RWPE1 (cell line): Measurements from ENCODE around the gene QDPR.

ENCODE experiments used
- CTCF ChIA-PET: fragments of 350-600 bp; sonication (Branson Sonifier 250); formaldehyde crosslinking; extraction: SDS; loops from one replicate; lab custom pipeline; 2021; lab: Yijun Ruan, JAX
- POLR2A ChIA-PET: fragments of 400-600 bp; formaldehyde crosslinking; extraction: SDS; loops from one replicate; lab custom pipeline; 2020; ENCODE audit warnings: antibody characterized with exemption; ENCODE audit not compliant: low non-redundant PET; lab: Yijun Ruan, JAX
- DNase-seq: peaks from one replicate; pipeline ENCODE4 v3.0.0; 2012; ENCODE audit warnings: low spot score
- H3K27ac ChIP-seq: fragments of 450-650 bp; 2 replicates; pipeline ENCODE4 v1.5.1; 2017
- TF ChIP-seq, protein P1 (sequence below): fragments of 450-650 bp; conservative IDR thresholded peaks from 2 replicates; pipeline ENCODE4 v1.5.1; 2017; ENCODE audit warnings: low read depth, mild to moderate bottlenecking

Gene QDPR

DNA sequence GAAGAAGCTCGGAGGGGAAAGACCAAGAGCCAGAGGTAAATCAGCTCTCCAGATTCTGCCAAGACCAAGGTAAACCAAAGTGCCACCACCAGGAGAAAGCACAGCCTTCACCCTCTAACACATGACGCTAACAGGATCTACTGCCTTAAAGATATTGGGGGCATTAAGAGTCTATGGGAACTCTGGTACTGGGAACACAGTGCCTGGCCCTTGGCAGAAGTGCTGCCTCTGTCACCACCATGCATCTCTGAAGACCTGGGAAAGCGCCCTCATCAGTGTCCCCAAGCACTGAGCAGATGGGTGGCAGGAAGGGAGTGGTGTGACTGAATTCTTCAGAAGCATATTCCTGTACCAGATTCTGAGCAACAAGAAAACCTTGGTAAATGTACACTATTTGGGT is 1.3 kb downstream of the QDPR start:
- CTCF ChIA-PET = interaction anchor here (0.6 kb wide), 1 partner anchor 186 kb away, joined by 4 read pairs; no protein-coding TSS in a partner anchor
- TF ChIP-seq, protein P1, sequence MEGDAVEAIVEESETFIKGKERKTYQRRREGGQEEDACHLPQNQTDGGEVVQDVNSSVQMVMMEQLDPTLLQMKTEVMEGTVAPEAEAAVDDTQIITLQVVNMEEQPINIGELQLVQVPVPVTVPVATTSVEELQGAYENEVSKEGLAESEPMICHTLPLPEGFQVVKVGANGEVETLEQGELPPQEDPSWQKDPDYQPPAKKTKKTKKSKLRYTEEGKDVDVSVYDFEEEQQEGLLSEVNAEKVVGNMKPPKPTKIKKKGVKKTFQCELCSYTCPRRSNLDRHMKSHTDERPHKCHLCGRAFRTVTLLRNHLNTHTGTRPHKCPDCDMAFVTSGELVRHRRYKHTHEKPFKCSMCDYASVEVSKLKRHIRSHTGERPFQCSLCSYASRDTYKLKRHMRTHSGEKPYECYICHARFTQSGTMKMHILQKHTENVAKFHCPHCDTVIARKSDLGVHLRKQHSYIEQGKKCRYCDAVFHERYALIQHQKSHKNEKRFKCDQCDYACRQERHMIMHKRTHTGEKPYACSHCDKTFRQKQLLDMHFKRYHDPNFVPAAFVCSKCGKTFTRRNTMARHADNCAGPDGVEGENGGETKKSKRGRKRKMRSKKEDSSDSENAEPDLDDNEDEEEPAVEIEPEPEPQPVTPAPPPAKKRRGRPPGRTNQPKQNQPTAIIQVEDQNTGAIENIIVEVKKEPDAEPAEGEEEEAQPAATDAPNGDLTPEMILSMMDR = no peak
- POLR2A ChIA-PET = no interaction called here
- H3K27ac ChIP-seq = peak overlapping the region; percentile 78
- DNase-seq = no peak

DNA sequence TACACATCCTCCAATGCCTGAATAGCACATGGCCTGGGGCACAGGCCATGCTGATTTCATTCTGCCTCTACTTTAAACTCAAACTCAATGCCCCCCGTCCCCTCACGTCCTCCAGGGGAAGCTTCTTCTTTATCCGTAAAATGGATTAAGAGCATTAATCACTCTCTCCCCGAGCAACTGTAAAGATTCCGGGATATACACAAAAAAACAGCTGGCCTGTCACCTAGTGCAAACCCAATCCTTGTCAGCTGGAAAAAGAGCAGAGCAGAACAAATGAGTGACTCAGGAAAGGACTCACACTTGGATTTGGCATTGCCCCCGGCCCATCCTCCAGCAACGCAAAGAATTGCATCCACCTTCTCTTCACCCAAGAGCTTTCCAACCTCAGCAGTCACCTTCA is 7.8 kb downstream of the QDPR start:
- no peak overlapping the region for H3K27ac ChIP-seq
- TF ChIP-seq, protein P1 = no peak
- no peak for DNase-seq
- ChIA-PET POLR2A (no interaction called here), CTCF (interaction anchor here (0.7 kb wide), 1 partner anchor 538 kb away, joined by 3 read pairs; no protein-coding TSS in a partner anchor)

DNA sequence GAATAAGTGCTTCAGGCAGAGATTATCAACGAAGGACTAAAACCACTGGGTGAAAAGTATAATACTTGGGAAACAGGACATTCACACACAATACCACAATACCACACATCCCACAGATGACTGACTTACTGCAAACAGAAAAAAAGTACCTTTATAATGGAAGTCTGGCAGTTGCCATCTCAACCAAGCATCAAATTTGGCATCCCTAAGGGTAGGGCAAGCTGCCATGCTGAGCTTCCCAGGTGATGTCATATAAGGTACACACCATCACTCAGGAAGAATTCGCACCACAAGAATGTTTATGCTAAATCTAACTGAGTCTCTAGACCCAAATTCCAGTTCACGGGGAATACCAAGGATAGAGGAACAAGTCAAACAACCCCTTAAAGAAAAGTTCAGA is 9.1 kb downstream of the QDPR start:
- TF ChIP-seq, protein P1 = no peak
- POLR2A ChIA-PET = no interaction called here
- DNase-seq = no peak
- CTCF ChIA-PET = no interaction called here
- no peak overlapping the region for H3K27ac ChIP-seq

DNA sequence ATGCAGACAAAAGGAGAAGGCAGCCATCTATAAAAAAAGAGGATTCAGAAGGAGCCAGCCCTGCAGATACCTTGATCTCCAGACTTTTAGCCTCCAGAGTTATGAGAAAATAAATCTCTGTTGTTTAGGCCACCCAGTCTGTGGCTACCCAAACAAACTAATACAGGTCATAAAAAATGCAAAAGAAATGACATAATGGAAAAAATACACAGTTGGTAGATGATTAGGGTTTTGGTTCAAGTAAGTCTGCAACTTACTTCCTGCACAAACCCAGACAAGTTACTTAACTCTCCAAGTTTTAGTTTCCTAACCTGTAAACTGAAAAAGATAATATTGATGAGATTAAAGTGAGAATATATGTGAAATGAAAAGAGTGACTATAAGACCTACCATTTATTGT is 11.3 kb downstream of the QDPR start:
- ChIA-PET CTCF (no interaction called here), POLR2A (no interaction called here)
- DNase-seq = no peak
- H3K27ac ChIP-seq = no peak overlapping the region
- TF ChIP-seq, protein P1 = no peak

DNA sequence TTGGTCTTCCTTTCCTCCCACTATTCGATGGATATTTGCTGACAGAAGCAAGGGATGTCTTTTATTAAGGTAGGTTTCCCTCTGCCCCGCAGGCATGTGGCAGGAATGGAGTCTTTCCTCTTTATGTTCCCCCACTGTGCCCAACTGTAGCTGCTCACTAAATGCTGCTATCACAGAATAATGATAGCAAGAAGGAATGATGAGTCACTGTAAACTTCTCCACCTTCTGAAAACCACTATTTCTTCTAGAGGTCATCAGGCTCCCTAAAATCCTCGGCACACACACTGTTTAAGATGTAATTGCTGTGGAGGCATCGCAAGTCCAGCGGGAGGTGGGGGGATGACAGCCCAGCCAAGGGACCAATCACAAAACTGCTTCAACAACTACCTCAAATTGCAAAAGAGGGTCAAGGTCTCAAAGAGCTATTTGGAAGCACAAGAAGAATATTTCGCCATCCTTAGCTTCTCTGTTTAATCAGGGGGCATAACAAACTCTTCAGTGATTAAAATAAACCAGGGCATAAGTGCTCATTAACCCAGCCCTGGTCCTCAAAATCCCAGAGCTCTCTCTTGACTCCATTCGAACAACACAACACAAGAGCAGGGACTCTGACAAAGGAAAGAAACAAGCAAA is 13.9 kb downstream of the QDPR start:
- no peak overlapping the region for H3K27ac ChIP-seq
- TF ChIP-seq, protein P1 = no peak
- POLR2A ChIA-PET = no interaction called here
- no peak for DNase-seq
- CTCF ChIA-PET = no interaction called here

DNA sequence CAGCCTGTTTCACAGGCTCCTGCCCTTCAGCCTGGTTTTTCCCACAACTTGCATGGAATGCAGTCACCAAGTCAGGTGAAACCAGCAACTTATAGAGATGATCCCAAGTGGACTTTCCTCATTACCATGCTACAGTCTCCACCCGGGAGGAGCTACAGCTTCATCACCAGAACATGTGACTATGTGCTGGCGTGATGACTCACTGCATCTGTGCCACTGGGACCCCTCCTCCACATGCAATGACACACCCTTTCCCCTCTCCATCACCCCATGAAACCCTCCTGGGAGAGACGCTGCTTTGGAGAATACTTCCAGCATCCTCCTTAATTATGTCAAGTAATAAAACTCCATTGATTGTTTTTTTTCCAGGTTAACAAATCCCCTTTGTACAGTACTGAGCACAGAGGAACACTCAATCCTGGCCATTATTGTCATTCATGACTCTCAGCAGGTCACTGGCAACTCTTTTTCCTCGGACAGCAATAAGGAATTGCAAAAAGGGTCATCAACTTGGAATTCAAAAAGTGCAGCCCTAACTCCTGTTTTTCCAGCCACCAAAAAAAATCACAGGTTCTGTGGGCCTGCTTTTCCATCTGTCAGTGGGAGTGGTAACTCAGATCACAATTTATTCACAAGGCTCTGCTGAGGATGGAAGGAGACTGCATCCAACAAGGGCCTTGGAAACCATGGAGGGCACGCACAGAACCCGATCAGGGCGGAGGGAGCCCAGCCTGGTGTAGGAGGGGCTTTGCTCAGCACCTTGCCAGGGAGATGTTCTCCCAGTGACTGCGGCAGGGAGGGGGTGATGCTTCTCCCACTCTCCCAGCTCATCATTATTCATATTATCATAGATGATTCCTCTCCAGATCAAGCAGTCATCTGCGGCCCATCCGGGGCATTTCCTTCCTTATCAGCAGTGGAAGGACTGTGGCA is 17.4 kb downstream of the QDPR start:
- DNase-seq = peak; percentile 31
- H3K27ac ChIP-seq = peak overlapping the region; percentile 29
- CTCF ChIA-PET = no interaction called here
- POLR2A ChIA-PET = no interaction called here
- TF ChIP-seq, protein P1 = no peak
